Right lobe of liver (tissue), 4 donors: Measurements from ENCODE around the gene FUT7.

Source experiments
- POLR2A ChIP-seq: fragments of 450-650 bp; IDR thresholded peaks from one replicate; pipeline ENCODE4 v1.6.1; 2017; ENCODE audit warnings: antibody characterized with exemption, mild to moderate bottlenecking
- TF ChIP-seq, protein P1 (sequence below), 4 donors: fragments of 200-600 bp in 3 of 4; fragments of 450-650 bp in 1 of 4; IDR thresholded peaks; one replicate each; pipeline versions ENCODE4 v1.5.1 to v1.8.0; 2016 to 2022; ENCODE audit warnings: antibody characterized with exemption in 4 of 4, mild to moderate bottlenecking in 2 of 4
- donor health status: DM: no; HTN: no; CAD: no.
- donor health status: DM: no; HTN: no; CAD: no.
- donor health status: DM: no; HTN: yes; CAD: no.

DNA sequence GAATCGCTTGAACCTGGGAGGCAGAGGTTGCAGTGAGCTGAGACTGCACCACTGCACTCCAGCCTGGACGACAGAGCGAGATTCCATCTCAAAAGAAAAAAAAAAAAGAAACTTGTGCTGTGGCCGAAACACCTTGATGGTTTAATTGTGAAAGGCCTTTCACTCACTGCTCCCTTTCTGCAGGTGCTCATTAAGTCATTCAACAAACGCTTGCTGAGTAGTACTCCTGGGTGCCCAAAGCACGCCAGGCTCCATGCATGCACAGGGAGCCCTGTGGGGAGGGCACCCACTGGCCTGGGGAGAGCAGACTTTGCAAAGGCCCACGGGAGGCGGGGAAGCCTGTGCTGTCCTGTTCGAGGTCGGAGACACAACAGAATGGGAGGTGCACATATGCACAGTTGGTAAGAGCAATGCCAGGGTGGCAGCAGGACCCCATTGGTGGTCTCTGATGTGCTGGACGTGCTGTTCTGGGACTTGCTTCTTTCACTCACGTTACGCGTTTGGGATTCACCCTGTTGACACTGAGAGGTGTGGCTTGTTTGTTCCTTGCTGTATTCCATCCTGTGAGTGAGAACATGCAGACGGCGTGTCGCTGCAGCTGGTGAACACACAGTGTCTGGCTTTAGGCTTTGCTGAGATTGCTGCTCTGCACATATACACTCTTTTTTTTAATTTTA lies 25.0 kb upstream of the FUT7 start:
- TF ChIP-seq POLR2A = no peak
- TF ChIP-seq, protein P1, sequence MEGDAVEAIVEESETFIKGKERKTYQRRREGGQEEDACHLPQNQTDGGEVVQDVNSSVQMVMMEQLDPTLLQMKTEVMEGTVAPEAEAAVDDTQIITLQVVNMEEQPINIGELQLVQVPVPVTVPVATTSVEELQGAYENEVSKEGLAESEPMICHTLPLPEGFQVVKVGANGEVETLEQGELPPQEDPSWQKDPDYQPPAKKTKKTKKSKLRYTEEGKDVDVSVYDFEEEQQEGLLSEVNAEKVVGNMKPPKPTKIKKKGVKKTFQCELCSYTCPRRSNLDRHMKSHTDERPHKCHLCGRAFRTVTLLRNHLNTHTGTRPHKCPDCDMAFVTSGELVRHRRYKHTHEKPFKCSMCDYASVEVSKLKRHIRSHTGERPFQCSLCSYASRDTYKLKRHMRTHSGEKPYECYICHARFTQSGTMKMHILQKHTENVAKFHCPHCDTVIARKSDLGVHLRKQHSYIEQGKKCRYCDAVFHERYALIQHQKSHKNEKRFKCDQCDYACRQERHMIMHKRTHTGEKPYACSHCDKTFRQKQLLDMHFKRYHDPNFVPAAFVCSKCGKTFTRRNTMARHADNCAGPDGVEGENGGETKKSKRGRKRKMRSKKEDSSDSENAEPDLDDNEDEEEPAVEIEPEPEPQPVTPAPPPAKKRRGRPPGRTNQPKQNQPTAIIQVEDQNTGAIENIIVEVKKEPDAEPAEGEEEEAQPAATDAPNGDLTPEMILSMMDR (IDR thresholded peaks at IDR 0.05) = no peak
